ENCODE results near the gene DTD2.

DTD2 gene

GRCh38 chr14:31456841-31457664, at the start of gene DTD2 (continued):
- TF ChIP-seq ZNF140 (tag by site-specific recombination; IDR thresholded peaks at IDR 0.05), result no peak
- no peak for TF ChIP-seq HOXC10 (CRISPR knock-in tag; IDR thresholded peaks at IDR 0.05)
- no peak for TF ChIP-seq ZNF791 (tag by site-specific recombination; IDR thresholded peaks at IDR 0.05)
- TF ChIP-seq ZNF473 (tag by site-specific recombination; IDR thresholded peaks at IDR 0.05), result no peak
- no peak for TF ChIP-seq TCF7L2 (IDR thresholded peaks at IDR 0.05; ENCODE audit: borderline replicate concordance, low read depth, low read length)
- no peak for TF ChIP-seq YY2 (tag by site-specific recombination; IDR thresholded peaks at IDR 0.05)
- TF ChIP-seq ZNF433 (tag by site-specific recombination; IDR thresholded peaks at IDR 0.05; ENCODE audit: low read depth), result no peak
- no peak for TF ChIP-seq MYNN (tag by site-specific recombination; IDR thresholded peaks at IDR 0.05; ENCODE audit: borderline replicate concordance)
- no peak for TF ChIP-seq ZNF658 (tag by site-specific recombination; IDR thresholded peaks at IDR 0.05)
- no peak for TF ChIP-seq SALL2 (tag by site-specific recombination; IDR thresholded peaks at IDR 0.05; ENCODE audit: borderline replicate concordance)
- no peak for TF ChIP-seq ZNF677 (tag by site-specific recombination; IDR thresholded peaks at IDR 0.05)
- no peak for TF ChIP-seq ZNF157 (tag by site-specific recombination; IDR thresholded peaks at IDR 0.05)
- TF ChIP-seq ZNF645 (tag by site-specific recombination; IDR thresholded peaks at IDR 0.05), result no peak
- TF ChIP-seq ZNF202 (tag by site-specific recombination; IDR thresholded peaks at IDR 0.05; ENCODE audit: borderline replicate concordance), result no peak
- no peak for TF ChIP-seq ZNF664 (tag by site-specific recombination; IDR thresholded peaks at IDR 0.05)
- peak; percentile 75; the same call in 1 of the 2 replicates for TF ChIP-seq ZNF239 (tag by site-specific recombination; IDR thresholded peaks at IDR 0.05)
- no peak for TF ChIP-seq ZNF221 (tag by site-specific recombination; IDR thresholded peaks at IDR 0.05; ENCODE audit: borderline replicate concordance)
- no peak for TF ChIP-seq GLIS1 (tag by site-specific recombination; IDR thresholded peaks at IDR 0.05)
- peak; percentile 62; the same call in 1 of the 2 replicates for TF ChIP-seq ZNF629 (tag by site-specific recombination; IDR thresholded peaks at IDR 0.05)
- 0 out of 2 replicates have a peak, but pooled peaks have one; percentile 37 for TF ChIP-seq ZNF362 (tag by site-specific recombination; IDR thresholded peaks at IDR 0.05)
- TF ChIP-seq GFI1B (tag by site-specific recombination; IDR thresholded peaks at IDR 0.05), result no peak
- no peak for TF ChIP-seq ZNF621 (tag by site-specific recombination; IDR thresholded peaks at IDR 0.05)
- no peak for TF ChIP-seq ZNF121 (tag by site-specific recombination; IDR thresholded peaks at IDR 0.05)
- no peak for TF ChIP-seq BCL11A (tag by site-specific recombination; IDR thresholded peaks at IDR 0.05; ENCODE audit: low read depth)
- TF ChIP-seq ZNF24 (tag by site-specific recombination; IDR thresholded peaks at IDR 0.05), result no peak
- TF ChIP-seq ZNF114 (tag by site-specific recombination; IDR thresholded peaks at IDR 0.05), result no peak
- no peak for TF ChIP-seq ZNF169 (tag by site-specific recombination; IDR thresholded peaks at IDR 0.05)
- no peak for TF ChIP-seq REPIN1 (tag by site-specific recombination; IDR thresholded peaks at IDR 0.05; ENCODE audit: low read depth)
- no peak for TF ChIP-seq ZEB2 (tag by site-specific recombination; IDR thresholded peaks at IDR 0.05)
- TF ChIP-seq ZNF521 (tag by site-specific recombination; IDR thresholded peaks at IDR 0.05), result no peak
- TF ChIP-seq ZNF510 (tag by site-specific recombination; IDR thresholded peaks at IDR 0.05; ENCODE audit: insufficient replicate concordance), result no peak
- TF ChIP-seq BCL6B (tag by site-specific recombination; IDR thresholded peaks at IDR 0.05), result no peak
- 0 out of 2 replicates have a peak, but pooled peaks have one; percentile 44 for TF ChIP-seq OVOL3 (tag by site-specific recombination; IDR thresholded peaks at IDR 0.05)
- TF ChIP-seq REST (tag by site-specific recombination; IDR thresholded peaks at IDR 0.05), result peak; percentile 63; the same call in 1 of the 2 replicates
- TF ChIP-seq ZNF266 (tag by site-specific recombination; IDR thresholded peaks at IDR 0.05; ENCODE audit: low read depth), result no peak
- TF ChIP-seq ZNF561 (tag by site-specific recombination; IDR thresholded peaks at IDR 0.05; ENCODE audit: borderline replicate concordance), result no peak
